NCI-H2227 treated with DMSO at 0.1 percent for 48 hours (cell line): ENCODE data around the gene MACROD2.
"Not testable (repeated sequence)": the region's sequence is repeated elsewhere in the genome, so short reads cannot be mapped to it uniquely, and the experiment has no call there.

Source experiments
- DNase-seq: peaks from one replicate; lab custom pipeline; 2025; lab: John Stamatoyannopoulos, UW

MACROD2 gene

GRCh38 chr20:15523400-15523799 is 1528.1 kb downstream of the MACROD2 start:
- no peak for DNase-seq

- no peak for DNase-seq
These were observed 1533.2 kb downstream of the MACROD2 start for GRCh38 chr20:15528391-15529111.

GRCh38 chr20:15535863-15536262 is 1540.5 kb downstream of the MACROD2 start:
- DNase-seq: no peak

GRCh38 chr20:15537200-15537599 is 1541.9 kb downstream of the MACROD2 start:
- not testable (repeated sequence) for DNase-seq

GRCh38 chr20:15542655-15543054 is 1547.3 kb downstream of the MACROD2 start:
- DNase-seq: no peak

DNA sequence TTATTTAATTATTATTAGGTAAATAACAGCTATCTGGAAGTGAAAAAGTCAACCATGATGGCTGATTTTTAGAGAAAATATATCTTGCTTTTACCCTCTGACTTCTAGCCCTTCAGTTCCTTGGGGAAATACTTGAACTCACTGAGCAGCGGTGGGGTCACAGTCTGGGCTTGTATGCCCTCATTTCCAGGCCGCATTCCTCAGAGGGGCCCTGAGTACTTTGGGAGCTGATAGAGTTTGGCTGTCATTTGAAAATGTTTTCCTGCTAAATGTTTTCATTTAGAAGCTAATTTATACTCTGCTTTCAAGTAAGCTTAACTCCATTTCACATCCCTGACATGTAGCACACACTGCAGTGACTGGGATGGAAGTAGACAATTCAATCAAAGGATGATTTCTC is 1549.4 kb downstream of the MACROD2 start:
- no peak for DNase-seq

DNA sequence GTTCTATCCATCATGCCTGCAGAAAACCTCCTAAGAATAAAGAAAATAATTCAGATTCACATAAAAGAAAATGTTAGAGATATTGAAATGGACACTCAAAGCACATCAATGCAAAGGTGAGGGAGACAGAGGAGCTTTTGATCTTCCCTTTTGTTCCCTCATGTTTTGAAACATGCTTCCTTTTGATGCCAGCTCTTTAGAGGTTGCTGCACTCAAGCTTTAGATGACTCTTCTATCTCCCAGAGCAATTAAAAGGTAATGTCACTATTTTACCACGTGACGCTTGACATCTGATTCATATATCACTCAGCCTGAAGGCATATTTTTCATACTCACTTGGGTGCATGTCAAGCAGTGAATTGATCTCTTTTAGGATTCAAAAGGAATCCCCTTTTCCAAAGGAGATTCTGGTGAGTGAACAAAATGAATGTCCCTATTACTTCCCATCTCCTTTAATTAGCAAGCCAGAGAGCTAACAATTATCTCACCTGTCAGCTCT is 1551.3 kb downstream of the MACROD2 start:
- no peak for DNase-seq

- no peak for DNase-seq
These were observed 1551.8 kb downstream of the MACROD2 start for GRCh38 chr20:15547119-15547518.

- no peak for DNase-seq
These were observed 1555.0 kb downstream of the MACROD2 start for GRCh38 chr20:15550116-15550870.

- DNase-seq: no peak
These were observed 1560.6 kb downstream of the MACROD2 start for GRCh38 chr20:15555913-15556312.

DNA sequence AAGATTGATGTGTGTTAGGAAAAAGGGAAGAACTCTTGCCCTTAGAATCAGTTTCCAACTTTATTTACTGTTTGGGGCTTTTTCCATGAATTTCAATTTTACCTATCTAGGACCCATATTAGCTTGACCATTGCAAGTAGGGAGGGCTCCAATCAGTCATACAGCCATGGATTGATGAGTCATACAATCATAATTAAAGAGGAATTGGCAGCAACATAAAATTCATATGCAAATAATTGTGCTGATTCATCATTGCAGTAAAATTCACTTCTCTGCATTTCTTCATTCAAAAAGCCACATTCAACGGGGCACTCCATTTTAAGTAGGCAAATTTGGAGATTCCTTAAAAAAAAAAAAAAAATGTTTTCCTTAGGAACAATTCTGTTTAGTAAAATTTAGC is 1561.6 kb downstream of the MACROD2 start:
- no peak for DNase-seq

- no peak for DNase-seq
These were observed 1565.8 kb downstream of the MACROD2 start for GRCh38 chr20:15561070-15561569.

DNA sequence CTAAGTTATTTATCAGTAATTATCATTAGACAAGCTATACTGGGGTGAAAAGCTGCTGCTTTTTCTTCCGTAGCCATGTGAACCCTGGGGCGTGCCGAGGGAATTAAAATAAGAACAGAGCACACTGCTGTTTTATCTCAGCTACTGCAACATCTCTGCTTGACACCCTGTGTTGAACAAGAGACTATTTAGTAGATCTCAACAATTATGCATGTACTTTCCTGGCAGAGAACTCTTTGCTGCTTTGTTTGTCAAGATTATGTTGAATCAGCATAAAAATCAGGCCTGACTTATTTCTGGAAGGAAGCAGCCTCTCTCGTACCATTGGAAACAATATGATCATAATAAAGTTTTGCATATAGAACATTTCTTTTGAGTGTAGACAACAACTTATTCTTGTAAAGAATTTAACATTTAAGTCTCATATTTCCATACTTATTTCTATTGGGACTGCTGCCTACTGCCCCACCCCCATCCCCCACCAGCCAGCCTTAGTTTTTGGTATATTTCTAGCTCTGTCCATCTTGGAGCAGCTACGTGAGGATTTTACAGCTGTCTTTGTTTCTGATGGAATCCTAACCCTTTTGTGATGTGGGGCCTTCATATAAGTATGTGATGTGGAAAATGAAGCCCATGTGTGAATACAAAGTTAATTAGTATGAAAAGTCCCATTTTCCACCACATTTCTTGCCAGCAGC is 1566.5 kb downstream of the MACROD2 start:
- no peak for DNase-seq

- DNase-seq: no peak
These were observed 1568.5 kb downstream of the MACROD2 start for GRCh38 chr20:15563836-15564235.

GRCh38 chr20:15564981-15565380 is 1569.7 kb downstream of the MACROD2 start:
- DNase-seq: no peak

DNA sequence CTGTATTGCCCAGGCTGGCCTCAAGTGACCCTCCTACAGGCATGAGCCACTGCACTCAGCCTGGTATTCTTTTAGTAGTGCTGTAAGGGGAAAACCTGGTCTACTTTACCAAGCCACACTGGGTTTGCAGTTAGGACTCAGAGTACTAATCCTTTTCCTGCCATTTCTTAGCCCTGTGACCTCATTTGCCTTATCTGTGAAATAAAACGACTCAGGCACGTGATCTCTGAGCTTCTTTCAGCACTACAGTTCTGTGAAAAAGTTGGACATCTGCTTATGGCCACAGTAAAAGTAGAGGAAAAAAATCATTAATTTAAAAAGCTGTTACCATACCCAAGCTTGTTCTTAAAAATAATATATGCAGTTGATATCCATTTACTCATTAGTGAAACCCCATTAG is 1570.5 kb downstream of the MACROD2 start:
- no peak for DNase-seq

DNA sequence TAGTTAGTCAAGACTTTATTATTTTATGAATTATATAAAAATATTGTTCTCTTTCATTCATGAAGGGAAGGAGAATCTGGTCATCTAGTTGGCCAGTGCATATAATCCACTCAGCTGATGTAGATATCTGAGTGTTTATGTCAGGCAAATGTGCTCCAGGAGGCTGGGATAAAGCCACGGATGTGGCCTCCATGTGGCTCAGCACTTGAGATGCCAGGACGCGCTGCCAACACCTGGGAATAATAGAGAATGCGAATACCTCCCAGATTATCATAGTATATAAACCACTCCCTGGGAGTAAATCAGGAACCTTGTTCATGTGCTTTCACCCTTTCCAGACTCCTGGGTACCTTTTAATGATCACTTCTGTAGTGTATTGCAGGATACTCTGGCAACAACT is 1571.9 kb downstream of the MACROD2 start:
- no peak for DNase-seq

DNA sequence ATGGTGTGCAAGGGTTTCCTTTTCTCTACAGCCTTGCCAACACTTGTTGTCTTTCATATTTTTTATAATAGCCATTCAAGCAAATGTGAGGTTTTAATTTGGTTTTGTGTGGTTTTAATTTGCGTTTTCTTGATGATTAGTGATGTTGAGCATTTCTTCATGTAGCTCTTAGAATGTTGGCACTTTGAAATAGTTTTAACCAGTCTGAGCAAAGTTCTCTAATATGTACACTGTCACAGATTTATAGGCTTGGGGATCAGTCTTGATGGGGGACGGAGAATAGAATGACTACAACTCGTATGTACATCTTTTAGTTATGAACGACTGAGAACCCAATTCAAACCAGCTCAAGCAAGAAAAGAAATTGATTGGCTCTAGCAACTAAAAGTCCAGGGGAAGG is 1574.8 kb downstream of the MACROD2 start:
- DNase-seq: no peak

DNA sequence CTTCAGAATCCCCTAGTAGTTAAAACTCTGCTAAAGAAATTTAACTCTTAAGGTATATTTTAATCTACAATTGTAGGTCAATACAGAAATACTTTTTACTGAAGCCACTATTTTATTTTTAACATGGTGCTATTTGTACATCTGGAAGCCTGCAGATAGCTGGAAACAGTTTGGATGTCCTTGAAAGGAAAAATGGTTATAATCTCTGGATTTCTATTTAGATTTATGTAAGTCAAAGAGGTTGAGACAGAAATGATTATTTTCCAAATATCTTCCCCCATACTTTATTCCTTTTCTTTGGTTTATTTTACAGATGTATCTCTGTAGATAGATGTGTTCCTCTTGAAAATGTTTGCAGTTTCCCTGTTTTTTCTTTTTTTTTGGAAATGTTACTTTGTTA is 1575.7 kb downstream of the MACROD2 start:
- DNase-seq: no peak

GRCh38 chr20:15575255-15575654 is 1579.9 kb downstream of the MACROD2 start:
- DNase-seq: no peak

DNA sequence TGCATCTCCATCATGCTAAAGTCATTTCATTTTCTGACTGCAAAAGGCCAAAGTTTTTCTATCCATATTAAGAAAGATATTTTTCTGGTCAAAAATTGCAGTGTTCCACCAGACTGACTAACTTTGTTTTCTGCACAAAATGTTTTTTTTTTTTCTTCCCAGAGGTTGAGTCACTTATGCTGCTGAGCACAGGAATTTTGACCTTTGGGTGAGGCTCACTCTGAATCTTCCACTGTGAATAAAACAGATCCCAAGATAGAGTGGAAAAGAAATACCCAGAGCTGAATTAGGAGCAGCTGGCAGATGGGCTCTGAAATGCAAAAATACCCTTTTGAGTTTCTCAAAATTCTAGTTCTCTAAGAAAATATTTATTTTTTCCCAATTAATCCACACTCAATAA is 1581.1 kb downstream of the MACROD2 start:
- no peak for DNase-seq

GRCh38 chr20:15578113-15578512 is 1582.8 kb downstream of the MACROD2 start:
- DNase-seq: no peak

- DNase-seq: no peak
These were observed 1584.4 kb downstream of the MACROD2 start for GRCh38 chr20:15579688-15580087.
